HG03095 (cell line): ENCODE results near the gene TBC1D13.
"Not testable (repeated sequence)": the region's sequence is repeated elsewhere in the genome, so short reads cannot be mapped to it uniquely, and the experiment has no call there.

Source experiments
- ATAC-seq: cut with Tn5 transposase; IDR thresholded peaks from one replicate; pipeline ENCODE4 v1.9.1; 2021; ENCODE audit warnings: moderate library complexity; ENCODE audit not compliant: unreplicated experiment

The TBC1D13 gene

GRCh38 chr9:128843171-128843570 is 56.1 kb downstream of the TBC1D13 start:
- ATAC-seq, result not testable (repeated sequence)

GRCh38 chr9:128845186-128845931 is 58.3 kb downstream of the TBC1D13 start:
- ATAC-seq, result no peak

GRCh38 chr9:128846680-128847030 is 59.6 kb downstream of the TBC1D13 start:
- no peak for ATAC-seq

GRCh38 chr9:128847803-128848202 is 60.8 kb downstream of the TBC1D13 start:
- ATAC-seq, result no peak

- not testable (repeated sequence) for ATAC-seq
These were observed 64.0 kb downstream of the TBC1D13 start for GRCh38 chr9:128851024-128851423.

GRCh38 chr9:128851779-128852600 is 64.9 kb downstream of the TBC1D13 start:
- ATAC-seq, result not testable (repeated sequence)

GRCh38 chr9:128852646-128853045 is 65.6 kb downstream of the TBC1D13 start:
- ATAC-seq, result not testable (repeated sequence)

GRCh38 chr9:128854454-128854853 is 67.4 kb downstream of the TBC1D13 start:
- not testable (repeated sequence) for ATAC-seq

GRCh38 chr9:128858476-128858875 is 71.4 kb downstream of the TBC1D13 start:
- ATAC-seq, result not testable (repeated sequence)
